PC-3 (cell line): ENCODE results near the gene MYEOV. TPM values are rescaled to one million over a fixed set of nuclear protein-coding genes. Genes with fewer than 3 reads are reported as not detected.

Experiments used
- ATAC-seq: fragments of 200-7000 bp; cut with Tn5 transposase; 2 replicates; pipeline ENCODE4 v1.9.1; 2020; ENCODE audit warnings: mild to moderate bottlenecking, moderate library complexity
- BruUV-seq: library from RNA; stranded (reverse); fragments of 400-500 nt; replicated peaks from 2 replicates; lab custom pipeline; 2021; lab: Mats Ljungman, UMichigan
- CTCF ChIA-PET: fragments of 300-600 bp; sonication (Branson Sonifier 250); formaldehyde crosslinking; loops from one replicate; lab custom pipeline; 2022; ENCODE audit warnings: antibody characterized with exemption; lab: Charles Lee
- POLR2A ChIA-PET: fragments of 300-600 bp; sonication (Branson Sonifier 250); formaldehyde crosslinking; loops from one replicate; lab custom pipeline; 2022; ENCODE audit warnings: antibody characterized with exemption; ENCODE audit not compliant: unreplicated experiment; lab: Charles Lee
- DNase-seq: peaks from one replicate; pipeline ENCODE4 v3.0.0-alpha.2; 2015
- H2AFZ ChIP-seq: fragments of 300-600 bp; sonication (generic); 2 replicates; pipeline ENCODE4 v1.6.0; 2016; ENCODE audit warnings: antibody characterized with exemption, low read length
- H3F3A ChIP-seq: fragments of 300-600 bp; sonication (generic); one replicate; pipeline ENCODE4 v1.6.0; 2017; ENCODE audit warnings: antibody characterized with exemption, low read length, control low read depth, mild to moderate bottlenecking; ENCODE audit not compliant: unreplicated experiment
- H3K27ac ChIP-seq: fragments of 300-600 bp; sonication (generic); 2 replicates; pipeline ENCODE4 v1.5.1; 2016; ENCODE audit warnings: mild to moderate bottlenecking, low read length
- H3K27me3 ChIP-seq: fragments of 300-600 bp; sonication (generic); 2 replicates; pipeline ENCODE4 v1.6.1; 2016; ENCODE audit warnings: low read length, mixed read lengths
- H3K36me3 ChIP-seq: fragments of 300-600 bp; sonication (generic); 2 replicates; pipeline ENCODE4 v1.6.1; 2016; ENCODE audit warnings: low read depth, mixed run types, low read length, mixed read lengths
- H3K4me1 ChIP-seq: fragments of 300-600 bp; sonication (generic); 2 replicates; pipeline ENCODE4 v1.5.1; 2016; ENCODE audit warnings: low read length; ENCODE audit not compliant: insufficient read depth
- H3K4me2 ChIP-seq: fragments of 300-600 bp; sonication (generic); 2 replicates; pipeline ENCODE4 v1.6.0; 2016; ENCODE audit warnings: low read length
- H3K4me3 ChIP-seq: fragments of 300-600 bp; sonication (generic); 2 replicates; pipeline ENCODE4 v1.5.1; 2016; ENCODE audit warnings: mild to moderate bottlenecking, low read length, mixed read lengths
- H3K79me2 ChIP-seq: fragments of 300-600 bp; sonication (generic); 2 replicates; pipeline ENCODE4 v1.6.1; 2017; ENCODE audit warnings: low read length, mixed read lengths
- H3K9ac ChIP-seq: fragments of 300-600 bp; sonication (generic); 2 replicates; pipeline ENCODE4 v1.6.0; 2016; ENCODE audit warnings: mild to moderate bottlenecking, low read length
- H3K9me2 ChIP-seq: fragments of 300-600 bp; sonication (generic); replicated peaks from 2 replicates; pipeline ENCODE4 v1.6.1; 2016; ENCODE audit warnings: mixed run types, low read length, mixed read lengths
- H3K9me3 ChIP-seq: fragments of 300-600 bp; sonication (generic); 2 replicates; pipeline ENCODE4 v1.6.1; 2016; ENCODE audit warnings: low read length, mixed read lengths
- H4K20me1 ChIP-seq: fragments of 300-600 bp; sonication (generic); 2 replicates; pipeline ENCODE4 v1.6.1; 2016; ENCODE audit warnings: low read length, mixed read lengths
- CTCF ChIP-seq: fragments of 300-600 bp; sonication (generic); conservative IDR thresholded peaks from 2 replicates; pipeline ENCODE4 v1.5.1; 2017; ENCODE audit warnings: antibody characterized with exemption, low read depth, mild to moderate bottlenecking, low read length
- EZH2 ChIP-seq: fragments of 300-600 bp; sonication (generic); IDR thresholded peaks from one replicate; pipeline ENCODE4 v1.6.1; 2017; ENCODE audit warnings: antibody characterized with exemption, mild to moderate bottlenecking, low read length; ENCODE audit not compliant: unreplicated experiment
- EZH2phosphoT487 ChIP-seq: fragments of 300-600 bp; sonication (generic); IDR thresholded peaks from 2 replicates; pipeline ENCODE4 v1.6.1; 2018; ENCODE audit warnings: mild to moderate bottlenecking, antibody characterized with exemption, low read length, borderline replicate concordance
- intact Hi-C: fragments of 100-400 bp; cut with micrococcal nuclease; formaldehyde crosslinking; loops from 2 replicates; pipeline ENCODE4 v1.9.0; 2023
- total RNA-seq: library from RNA; depleted of rRNA; stranded (reverse); fragments of >200 nt; gene quantifications from 2 replicates; pipeline ENCODE4 v1.2.3, GENCODE V29; 2014

Gene MYEOV
- total RNA-seq, 1 experiment from 2014 or later: 59.0 TPM

DNA sequence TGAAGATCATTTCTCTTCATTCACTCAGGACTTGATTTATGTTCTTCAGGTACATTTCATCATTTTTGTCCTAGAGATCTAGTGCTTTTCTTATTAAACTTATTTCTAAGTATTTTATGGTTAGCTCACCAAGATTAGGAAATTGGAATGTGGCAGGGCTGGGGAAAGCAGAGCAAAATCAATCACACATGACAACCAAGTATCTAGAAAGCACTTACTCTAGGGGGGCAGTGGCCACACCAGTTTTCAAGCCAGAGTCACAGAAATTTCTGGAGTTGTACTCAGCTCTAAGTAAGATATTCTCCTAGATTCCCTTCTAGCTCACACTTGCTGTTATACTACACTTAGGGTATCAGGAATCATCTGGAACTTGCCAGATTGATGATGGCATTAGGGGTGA is 33.3 kb upstream of the MYEOV start:
- Histone ChIP-seq H3K27me3 (no peaks in the 10 kb centered on the region), H3K27ac (no peak overlapping the region), H3K4me1 (no peaks in the 10 kb centered on the region), H3K4me2 (no peak overlapping the region), H3K9me2 (no peaks in the 10 kb centered on the region), H4K20me1 (no peaks in the 10 kb centered on the region), H3K9ac (no peak overlapping the region), H3K79me2 (no peaks in the 10 kb centered on the region), H3K36me3 (no peaks in the 10 kb centered on the region), H2AFZ (no peak overlapping the region), H3K9me3 (no peaks in the 10 kb centered on the region), H3F3A (no peaks in the 10 kb centered on the region), H3K4me3 (no peak overlapping the region)
- TF ChIP-seq EZH2 (no peak), CTCF (no peak), EZH2phosphoT487 (no peak)
- intact Hi-C loops: no loop called here
- POLR2A ChIA-PET: no interaction called here
- DNase-seq (no peak), ATAC-seq (no peak)
- no TSS peak for BruUV-seq
- CTCF ChIA-PET: no interaction called here

GRCh38 chr11:69261116-69261515 is 32.8 kb upstream of the MYEOV start:
- no peaks in the 10 kb centered on the region for H3F3A ChIP-seq
- H3K9me2 ChIP-seq: no peaks in the 10 kb centered on the region
- H3K79me2 ChIP-seq: no peaks in the 10 kb centered on the region
- POLR2A ChIA-PET: no interaction called here
- no peak overlapping the region for H3K4me2 ChIP-seq
- H3K4me3 ChIP-seq: no peak overlapping the region
- no peak for DNase-seq
- intact Hi-C loops: no loop called here
- H4K20me1 ChIP-seq: no peaks in the 10 kb centered on the region
- no peaks in the 10 kb centered on the region for H3K9me3 ChIP-seq
- no peak for ATAC-seq
- no peaks in the 10 kb centered on the region for H3K4me1 ChIP-seq
- TF ChIP-seq EZH2phosphoT487 (no peak), EZH2 (no peak), CTCF (no peak)
- no peaks in the 10 kb centered on the region for H3K27me3 ChIP-seq
- H3K27ac ChIP-seq: no peak overlapping the region
- no peak overlapping the region for H2AFZ ChIP-seq
- BruUV-seq: no TSS peak
- CTCF ChIA-PET: no interaction called here
- no peaks in the 10 kb centered on the region for H3K36me3 ChIP-seq
- H3K9ac ChIP-seq: no peak overlapping the region

DNA sequence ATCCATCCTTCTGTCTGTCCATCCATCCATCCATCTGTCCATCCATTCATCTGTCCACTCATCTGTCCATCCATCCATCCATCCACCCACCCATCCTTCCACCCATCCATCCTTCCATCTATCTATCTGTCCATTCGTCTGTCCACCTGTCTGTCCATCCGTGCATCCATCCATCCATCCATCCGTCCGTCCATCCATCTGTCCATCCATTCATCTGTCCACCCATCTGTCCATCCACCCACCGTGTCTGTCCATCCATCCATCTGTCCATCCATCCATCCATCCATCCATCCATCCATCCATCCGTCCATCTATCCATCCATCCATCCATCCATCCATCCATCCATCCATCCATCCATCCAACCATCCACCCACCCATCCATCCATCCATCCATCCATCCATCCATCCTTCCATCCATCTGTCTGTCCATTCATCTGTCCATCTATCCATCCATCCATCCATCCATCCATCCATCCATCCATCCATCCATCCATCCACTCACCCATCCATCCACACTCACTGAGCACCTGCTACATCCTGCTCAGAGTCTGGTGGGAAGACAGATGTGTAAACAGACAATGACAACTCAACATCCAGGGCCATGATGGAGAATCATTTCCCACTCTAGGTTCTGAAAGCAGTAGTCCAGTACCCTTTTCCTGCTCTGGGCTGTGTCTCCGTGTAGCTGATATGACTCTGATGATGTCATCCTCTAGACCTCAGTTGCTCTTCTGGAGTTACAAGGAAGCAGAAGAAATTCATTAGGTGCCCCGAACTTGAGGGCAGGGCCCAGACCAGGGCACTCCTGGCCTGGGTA is 30.8 kb upstream of the MYEOV start:
- Histone ChIP-seq H2AFZ (no peak overlapping the region), H3K9me2 (no peaks in the 10 kb centered on the region), H3K4me3 (no peak overlapping the region), H3F3A (no peaks in the 10 kb centered on the region), H3K27ac (no peak overlapping the region), H3K79me2 (no peaks in the 10 kb centered on the region), H3K9ac (no peak overlapping the region), H3K9me3 (no peaks in the 10 kb centered on the region), H3K4me1 (no peaks in the 10 kb centered on the region), H3K27me3 (no peaks in the 10 kb centered on the region), H4K20me1 (no peaks in the 10 kb centered on the region), H3K4me2 (no peak overlapping the region), H3K36me3 (no peaks in the 10 kb centered on the region)
- POLR2A ChIA-PET: no interaction called here
- intact Hi-C loops: no loop called here
- CTCF ChIA-PET: no interaction called here
- BruUV-seq: no TSS peak
- DNase-seq (no peak), ATAC-seq (no peak)
- TF ChIP-seq CTCF (no peak), EZH2phosphoT487 (no peak), EZH2 (no peak)
